ENCODE data around the gene CNTN5.

DNA sequence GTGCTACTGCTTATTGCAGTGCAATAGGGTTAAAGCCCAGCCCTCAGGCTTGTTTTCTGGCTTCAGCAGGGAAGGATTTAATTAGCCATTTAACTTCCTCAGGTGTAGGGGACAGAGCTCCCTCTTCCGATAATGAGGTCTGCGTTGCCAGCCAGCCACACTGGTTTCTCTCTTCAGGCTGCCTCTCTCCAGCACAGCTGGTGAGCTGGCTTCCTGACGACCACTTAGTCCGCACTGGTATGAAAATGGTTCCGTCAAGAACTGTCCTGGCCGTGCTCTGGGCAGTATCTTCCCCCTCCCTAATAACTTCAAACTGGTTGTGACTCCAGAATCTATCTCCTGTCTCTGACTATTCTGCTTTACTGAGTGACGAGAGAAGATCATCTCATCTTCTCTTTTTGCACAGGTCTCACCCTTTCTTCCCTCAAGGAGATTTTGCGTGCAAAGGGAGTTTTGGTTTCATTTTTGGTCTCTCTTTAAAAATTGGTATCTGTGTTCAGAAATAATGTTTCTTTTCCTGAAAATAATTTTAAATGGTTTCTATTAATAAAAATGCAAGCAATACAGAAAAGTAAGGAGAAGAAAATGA, 49.2 kb downstream of the CNTN5 start:
- TF ChIP-seq CTCF (IDR thresholded peaks at IDR 0.05) (no peak), POLR2A (IDR thresholded peaks at IDR 0.05) (no peak)

Measured in esophagus squamous epithelium (tissue), 4 donors.